ENCODE data around the gene FRMD3. TPM values are rescaled to one million over a fixed set of nuclear protein-coding genes. Genes with fewer than 3 reads are reported as not detected.

Gene FRMD3

Small RNA genes within 50 kb of the gene (small RNA-seq; reads per million reads assigned to genes)
- gene AL137847.3 (ENCODE audit: low read depth) (not detected), gene RN7SKP242 (ENCODE audit: low read depth) (not detected), gene RNU4-29P (ENCODE audit: low read depth) (not detected)
